Subcutaneous adipose tissue (tissue), 4 donors: Measurements from ENCODE around the gene TNNI3. TPM values are rescaled to one million over a fixed set of nuclear protein-coding genes. Genes with fewer than 3 reads are reported as not detected.

Experiments
- CTCF ChIP-seq: fragments of 450-650 bp; IDR thresholded peaks from one replicate; pipeline ENCODE4 v1.5.1; 2016; ENCODE audit warnings: low read depth, mild to moderate bottlenecking, control low read depth, antibody characterized with exemption, moderate library complexity
- total RNA-seq, 4 donors: library from RNA; depleted of rRNA; stranded (reverse); fragments of >200 nt; gene quantifications; one replicate each; pipeline ENCODE4 v1.1.0, GENCODE V29; 2016

Gene TNNI3
- total RNA-seq, 4 donors from 2014 or later: not detected

- TF ChIP-seq CTCF: no peak
Observed at GRCh38 chr19:55175117-55175867, 17.8 kb upstream of the TNNI3 start.

GRCh38 chr19:55174425-55175116, 17.0 kb upstream of the TNNI3 start:
- no peak for TF ChIP-seq CTCF

- TF ChIP-seq CTCF: no peak
Observed at GRCh38 chr19:55173714-55174409, 16.3 kb upstream of the TNNI3 start.

- no peak for TF ChIP-seq CTCF
Observed at GRCh38 chr19:55173186-55173713, 15.7 kb upstream of the TNNI3 start.

- TF ChIP-seq CTCF: no peak
Observed at GRCh38 chr19:55172741-55173140, 15.2 kb upstream of the TNNI3 start.

GRCh38 chr19:55171440-55171839, 13.9 kb upstream of the TNNI3 start:
- no peak for TF ChIP-seq CTCF

GRCh38 chr19:55169136-55169535, 11.6 kb upstream of the TNNI3 start:
- TF ChIP-seq CTCF: no peak
